Endodermal cell (in vitro differentiated cells): Measurements from ENCODE around the gene HCFC1. TPM values are rescaled to one million over a fixed set of nuclear protein-coding genes. Genes with fewer than 3 reads are reported as not detected.

ENCODE experiments used
- DNase-seq: peaks from one replicate; pipeline ENCODE4 v3.0.0-alpha.2; 2017
- H3K27ac ChIP-seq: 2 replicates; pipeline ENCODE4 v1.5.1; 2013; ENCODE audit warnings: mild to moderate bottlenecking, low read depth, low read length, moderate library complexity
- H3K27me3 ChIP-seq: 2 replicates; pipeline ENCODE4 v1.6.1; 2013; ENCODE audit warnings: mild to moderate bottlenecking, low read length, moderate library complexity; ENCODE audit not compliant: insufficient read depth, control insufficient read depth, poor library complexity, severe bottlenecking
- H3K36me3 ChIP-seq: 2 replicates; pipeline ENCODE4 v1.7.0; 2013; ENCODE audit warnings: mild to moderate bottlenecking, low read length, moderate library complexity; ENCODE audit not compliant: control insufficient read depth, insufficient read depth
- H3K4me1 ChIP-seq: one replicate; pipeline ENCODE4 v1.7.0; 2013; ENCODE audit warnings: low read length; ENCODE audit not compliant: control insufficient read depth, insufficient read depth
- H3K4me3 ChIP-seq: 2 replicates; pipeline ENCODE4 v1.5.1; 2013; ENCODE audit warnings: mild to moderate bottlenecking, low read length, moderate library complexity
- H3K9ac ChIP-seq: 2 replicates; pipeline ENCODE4 v1.6.1; 2013; ENCODE audit warnings: mild to moderate bottlenecking, low read length, moderate library complexity; ENCODE audit not compliant: poor library complexity, severe bottlenecking; ENCODE audit errors: extremely low read depth
- H3K9me3 ChIP-seq: 2 replicates; pipeline ENCODE4 v1.6.1; 2013; ENCODE audit warnings: mild to moderate bottlenecking, low read length, moderate library complexity; ENCODE audit not compliant: control insufficient read depth
- H3K27ac Mint-ChIP-seq: 2 replicates; pipeline ENCODE4 v1.8.0; 2020; ENCODE audit warnings: mixed read lengths
- H3K27me3 Mint-ChIP-seq: 2 replicates; pipeline ENCODE4 v1.8.0; 2021; ENCODE audit warnings: mild to moderate bottlenecking, mixed read lengths; ENCODE audit not compliant: insufficient read depth
- H3K36me3 Mint-ChIP-seq: 2 replicates; pipeline ENCODE4 v1.8.0; 2020; ENCODE audit warnings: low read depth, mixed read lengths
- H3K4me1 Mint-ChIP-seq: 2 replicates; pipeline ENCODE4 v1.8.0; 2020; ENCODE audit warnings: mixed read lengths
- H3K4me3 Mint-ChIP-seq: 2 replicates; pipeline ENCODE4 v1.8.0; 2020; ENCODE audit warnings: mild to moderate bottlenecking, moderate library complexity, mixed read lengths
- H3K9me3 Mint-ChIP-seq: 2 replicates; pipeline ENCODE4 v1.8.0; 2020; ENCODE audit warnings: mild to moderate bottlenecking, mixed read lengths
- CTCF ChIP-seq: fragments of 200-600 bp; sonication (generic); conservative IDR thresholded peaks from 2 replicates; pipeline ENCODE4 v1.5.0; 2021; ENCODE audit warnings: antibody characterized with exemption, mild to moderate bottlenecking
- WGBS, 2 experiments: methylation state at CpG; one replicate each; pipeline versions ENCODE4 v1.1.5 to v1.1.7; 2013; ENCODE audit warnings: missing lambda C conversion rate in 2 of 2, mixed read lengths in 1 of 2; ENCODE audit not compliant: insufficient coverage in 1 of 2, insufficient read length in 1 of 2; 5-methylcytosine and 5-hydroxymethylcytosine counted together
- total RNA-seq, 2 donors: library from RNA; stranded (reverse); fragmentation: NEBNext Ultra II Directional in 1 of 2; extraction: Animal tissue kit (Norgen Biotek cat#: 25700) in 1 of 2; gene quantifications; 2 replicates in 1 of 2; 3 replicates in 1 of 2; pipeline ENCODE4 v1.2.1, GENCODE V29; 2021

HCFC1 gene
- total RNA-seq, 2 donors from 2014 or later: 93.4 to 112 TPM

DNA sequence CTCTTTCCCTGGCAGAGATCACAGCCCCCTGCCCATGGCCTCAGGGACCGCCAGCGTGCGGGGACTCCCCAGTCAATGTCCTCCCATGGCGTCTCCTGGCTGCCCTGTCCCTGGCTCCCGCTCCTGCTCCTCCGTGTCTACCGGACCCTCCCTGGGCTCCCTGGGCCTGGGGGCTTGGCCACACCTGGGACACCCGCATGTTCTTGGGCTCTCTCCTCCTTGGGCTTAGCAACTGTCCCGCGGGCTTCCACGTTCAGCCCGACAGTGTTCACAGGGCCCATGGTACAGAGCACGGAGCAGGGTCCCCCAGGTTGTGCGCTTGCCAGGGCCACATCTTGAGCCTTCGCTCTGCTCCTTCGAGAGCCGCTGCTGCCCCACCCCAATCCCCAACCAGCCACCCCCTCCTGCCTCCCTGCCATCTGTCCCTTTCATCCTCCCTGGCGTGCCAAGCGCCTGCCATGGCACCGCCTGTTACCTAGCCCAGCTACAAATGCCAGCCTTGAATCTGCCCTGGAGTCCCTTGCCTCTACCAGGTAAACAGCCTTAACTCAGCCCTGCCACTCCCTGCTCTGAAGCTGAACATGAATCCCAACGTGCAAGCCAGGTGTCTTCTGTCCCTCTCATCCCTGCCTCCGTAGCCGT lies 63.3 kb downstream of the HCFC1 start:
- Histone ChIP-seq H3K27me3 (no peaks in the 10 kb centered on the region), H3K4me3 (no peak overlapping the region), H3K9ac (no peak overlapping the region), H3K27ac (no peak overlapping the region), H3K36me3 (no peaks in the 10 kb centered on the region), H3K4me1 (no peaks in the 10 kb centered on the region), H3K9me3 (no peaks in the 10 kb centered on the region)
- 95 to 98% methylated on average over 6 to 23 of the region's 23 CpGs for WGBS, 2 experiments
- DNase-seq: peak; percentile 22
- Mint-ChIP-seq H3K4me1 (peaks cover 5% of the 10 kb centered on the region), H3K27ac (no peak overlapping the region), H3K9me3 (peaks cover 56% of the 10 kb centered on the region), H3K27me3 (no peaks in the 10 kb centered on the region), H3K36me3 (peaks cover 2% of the 10 kb centered on the region), H3K4me3 (no peak overlapping the region)
- no peak for TF ChIP-seq CTCF

- WGBS, 2 experiments: 91 to 93% methylated on average over 3 to 12 of the region's 12 CpGs
- H3K27ac Mint-ChIP-seq: no peak overlapping the region
- Histone ChIP-seq H3K27me3 (no peaks in the 10 kb centered on the region), H3K36me3 (no peaks in the 10 kb centered on the region), H3K9me3 (no peaks in the 10 kb centered on the region), H3K4me3 (no peak overlapping the region), H3K27ac (no peak overlapping the region), H3K9ac (no peak overlapping the region), H3K4me1 (no peaks in the 10 kb centered on the region)
- H3K4me3 Mint-ChIP-seq: no peak overlapping the region
- DNase-seq: peak; percentile 26
- H3K27me3 Mint-ChIP-seq: no peaks in the 10 kb centered on the region
- peaks cover 2% of the 10 kb centered on the region for H3K36me3 Mint-ChIP-seq
- H3K9me3 Mint-ChIP-seq: peaks cover 61% of the 10 kb centered on the region
- no peak for TF ChIP-seq CTCF
- H3K4me1 Mint-ChIP-seq: peaks cover 5% of the 10 kb centered on the region
Observed at GRCh38 chrX:153907456-153907855, 64.2 kb downstream of the HCFC1 start.

DNA sequence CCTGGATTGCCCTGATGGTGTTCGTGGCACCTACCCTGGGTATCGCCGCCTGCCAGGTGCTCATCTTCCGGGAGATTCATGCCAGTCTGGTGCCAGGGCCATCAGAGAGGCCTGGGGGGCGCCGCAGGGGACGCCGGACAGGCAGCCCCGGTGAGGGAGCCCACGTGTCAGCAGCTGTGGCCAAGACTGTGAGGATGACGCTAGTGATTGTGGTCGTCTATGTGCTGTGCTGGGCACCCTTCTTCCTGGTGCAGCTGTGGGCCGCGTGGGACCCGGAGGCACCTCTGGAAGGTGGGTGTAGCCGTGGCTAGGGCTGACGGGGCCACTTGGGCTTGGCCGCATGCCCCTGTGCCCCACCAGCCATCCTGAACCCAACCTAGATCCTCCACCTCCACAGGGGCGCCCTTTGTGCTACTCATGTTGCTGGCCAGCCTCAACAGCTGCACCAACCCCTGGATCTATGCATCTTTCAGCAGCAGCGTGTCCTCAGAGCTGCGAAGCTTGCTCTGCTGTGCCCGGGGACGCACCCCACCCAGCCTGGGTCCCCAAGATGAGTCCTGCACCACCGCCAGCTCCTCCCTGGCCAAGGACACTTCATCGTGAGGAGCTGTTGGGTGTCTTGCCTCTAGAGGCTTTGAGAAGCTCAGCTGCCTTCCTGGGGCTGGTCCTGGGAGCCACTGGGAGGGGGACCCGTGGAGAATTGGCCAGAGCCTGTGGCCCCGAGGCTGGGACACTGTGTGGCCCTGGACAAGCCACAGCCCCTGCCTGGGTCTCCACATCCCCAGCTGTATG lies 65.3 kb downstream of the HCFC1 start:
- peaks cover 2% of the 10 kb centered on the region for H3K36me3 Mint-ChIP-seq
- peak; percentile 29 for DNase-seq
- H3K9me3 Mint-ChIP-seq: peaks cover 61% of the 10 kb centered on the region
- Histone ChIP-seq H3K36me3 (no peaks in the 10 kb centered on the region), H3K9ac (no peak overlapping the region), H3K9me3 (no peaks in the 10 kb centered on the region), H3K27me3 (no peaks in the 10 kb centered on the region), H3K27ac (no peak overlapping the region), H3K4me3 (no peak overlapping the region), H3K4me1 (no peaks in the 10 kb centered on the region)
- TF ChIP-seq CTCF: no peak
- peaks cover 7% of the 10 kb centered on the region for H3K4me1 Mint-ChIP-seq
- H3K4me3 Mint-ChIP-seq: no peak overlapping the region
- no peak overlapping the region for H3K27ac Mint-ChIP-seq
- WGBS, 2 experiments: 91 to 96% methylated on average over 8 to 27 of the region's 27 CpGs
- no peaks in the 10 kb centered on the region for H3K27me3 Mint-ChIP-seq
